ENCODE measurements around the gene DYRK1A.

DYRK1A gene

GRCh38 chr21:37365517-37366481 is 774 bp upstream of the DYRK1A start:
- no peak for DNase-seq

GRCh38 chr21:37367336-37367702 is 746 bp downstream of the DYRK1A start:
- no peak for DNase-seq

DNA sequence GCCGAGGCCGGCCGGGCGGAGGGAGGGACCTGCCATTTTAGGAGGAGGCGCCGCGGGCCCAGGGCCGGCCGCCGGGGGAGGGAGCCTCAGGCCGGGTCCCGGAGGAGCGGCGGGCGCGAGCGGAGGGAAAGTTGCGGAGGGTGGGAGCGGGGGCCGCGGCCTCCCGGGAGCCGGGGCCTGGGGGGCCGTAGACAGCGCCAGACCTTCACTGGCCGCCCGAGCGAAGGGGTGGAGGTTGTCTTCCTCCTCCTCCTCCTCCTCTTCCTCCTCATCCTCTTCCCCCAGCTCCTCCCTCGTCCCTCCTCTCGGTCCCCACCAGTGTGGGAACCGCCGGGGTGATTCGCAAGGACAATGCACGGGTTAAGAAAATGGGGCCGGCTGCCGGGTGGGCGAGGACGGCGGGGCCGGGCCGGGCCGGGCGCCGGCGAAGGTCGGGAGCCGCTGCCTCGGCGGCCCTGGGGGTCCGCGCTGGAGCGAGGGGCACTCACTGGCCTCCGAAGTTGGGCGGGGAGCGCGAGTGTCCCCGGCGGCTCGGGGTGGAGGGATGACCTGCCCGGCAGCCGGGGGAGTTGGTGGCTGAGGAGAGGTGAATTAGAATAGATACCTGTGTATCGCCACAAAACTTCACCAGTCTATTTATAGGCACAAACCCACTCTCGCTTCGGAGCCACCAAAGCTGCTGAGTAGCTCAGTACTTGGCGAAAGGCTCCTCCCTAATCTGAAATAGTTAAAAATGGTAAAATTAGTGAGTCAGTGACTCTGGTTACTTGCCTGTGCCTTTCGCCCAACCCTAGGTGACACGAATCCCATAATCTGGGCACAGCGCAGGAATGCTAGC is 1.3 kb downstream of the DYRK1A start:
- no peak for DNase-seq

DNA sequence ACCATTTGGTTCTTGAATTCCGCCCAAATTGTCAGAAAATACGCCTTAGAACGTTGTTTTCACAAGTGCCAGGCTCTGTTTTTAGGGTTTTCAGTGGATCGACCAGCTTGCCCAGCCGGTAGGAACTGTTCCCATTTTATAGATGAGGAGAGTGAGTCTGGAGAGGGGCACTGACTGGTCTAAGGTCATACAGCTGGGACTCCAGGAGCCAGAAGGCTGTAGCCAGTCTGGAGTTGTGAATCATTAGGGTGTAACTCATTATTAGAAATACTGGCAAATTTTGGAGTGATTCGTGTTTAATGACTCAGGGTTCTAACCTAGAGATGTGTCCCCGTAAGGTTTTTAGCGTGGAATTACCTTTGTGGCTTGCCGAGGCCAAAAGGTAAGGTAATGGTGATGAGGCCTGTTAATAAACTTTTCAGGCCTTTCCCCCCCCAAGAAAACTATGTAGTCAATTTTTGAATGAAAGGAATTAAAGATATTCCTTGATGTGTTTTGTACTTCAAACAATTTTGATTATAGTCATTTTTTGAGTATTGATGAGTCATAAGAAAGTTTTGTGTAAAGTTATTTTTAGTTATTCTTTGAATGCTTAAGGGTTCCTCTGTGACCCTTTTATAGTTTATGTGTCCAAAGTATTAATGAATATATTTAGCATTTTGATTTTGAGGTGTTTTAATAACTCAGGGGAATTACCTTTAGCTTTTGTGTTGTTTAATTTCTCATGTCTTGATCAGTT is 2.1 kb downstream of the DYRK1A start:
- no peak for DNase-seq

DNA sequence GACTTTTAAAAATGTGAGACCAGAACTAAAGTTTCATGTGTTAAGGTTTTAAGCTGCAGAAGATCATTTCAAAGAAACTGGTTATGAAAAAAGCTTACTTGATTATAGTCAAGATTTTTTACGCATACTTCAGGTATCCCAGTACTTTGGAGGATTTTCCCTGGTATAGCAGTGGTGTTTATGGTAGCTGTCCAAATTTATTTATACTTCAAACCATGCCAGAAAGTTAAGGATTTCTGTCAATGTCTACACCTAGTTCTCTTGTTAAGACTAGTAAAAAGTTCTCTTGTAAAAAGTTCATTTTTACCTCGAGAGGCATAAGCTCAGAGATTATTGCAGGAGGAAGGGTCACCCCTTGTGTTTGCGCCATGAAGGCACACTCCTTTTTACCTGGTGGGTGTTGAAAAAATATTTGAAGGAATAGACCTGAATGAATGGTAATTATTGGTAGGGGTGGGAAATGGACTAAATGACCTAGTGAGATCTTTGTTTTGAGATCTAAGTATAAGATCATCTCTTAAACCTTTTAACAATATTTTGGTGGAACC is 2.8 kb downstream of the DYRK1A start:
- DNase-seq, result no peak

DNA sequence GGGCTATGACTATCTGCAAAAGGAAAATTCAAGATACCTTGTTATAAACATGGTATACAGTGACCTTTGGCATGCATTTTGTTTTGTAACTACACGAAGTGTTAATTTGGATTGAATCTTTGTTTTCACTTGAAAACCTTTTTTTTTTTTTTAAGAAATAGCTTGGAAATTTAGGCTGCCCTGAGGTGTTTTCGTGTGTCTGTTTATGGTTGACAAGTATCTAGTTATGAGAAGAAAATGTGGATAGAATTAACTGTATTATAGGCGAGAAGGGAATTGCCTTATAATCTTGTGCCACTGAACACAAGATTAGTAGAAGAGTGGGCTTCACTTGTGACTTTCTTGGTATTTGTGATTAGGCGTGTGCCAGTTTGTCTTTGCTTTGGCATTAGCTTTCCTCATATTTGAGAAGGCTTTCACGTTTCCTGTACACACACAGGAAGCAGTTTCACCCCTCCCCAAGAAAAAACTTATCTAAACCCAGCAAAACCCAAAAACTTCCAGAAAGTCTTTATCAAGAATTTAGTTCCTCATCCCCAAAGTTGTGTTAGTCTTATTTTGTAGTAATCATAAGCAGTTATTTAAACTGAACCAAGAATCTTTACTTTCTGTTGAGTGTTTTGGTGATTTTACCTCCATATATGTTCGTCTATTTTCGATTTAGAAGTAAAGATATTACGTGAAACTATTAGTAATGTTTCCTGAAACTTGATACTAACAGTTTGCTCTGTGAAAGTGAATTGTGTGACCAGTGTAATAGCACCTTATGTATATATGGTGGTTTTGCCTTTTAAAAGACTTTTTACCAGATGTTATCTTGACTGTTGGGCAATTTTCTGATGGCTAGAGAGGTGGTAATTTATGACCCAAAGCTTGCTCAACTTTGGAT is 3.8 kb downstream of the DYRK1A start:
- DNase-seq, result peak; percentile 43

DNA sequence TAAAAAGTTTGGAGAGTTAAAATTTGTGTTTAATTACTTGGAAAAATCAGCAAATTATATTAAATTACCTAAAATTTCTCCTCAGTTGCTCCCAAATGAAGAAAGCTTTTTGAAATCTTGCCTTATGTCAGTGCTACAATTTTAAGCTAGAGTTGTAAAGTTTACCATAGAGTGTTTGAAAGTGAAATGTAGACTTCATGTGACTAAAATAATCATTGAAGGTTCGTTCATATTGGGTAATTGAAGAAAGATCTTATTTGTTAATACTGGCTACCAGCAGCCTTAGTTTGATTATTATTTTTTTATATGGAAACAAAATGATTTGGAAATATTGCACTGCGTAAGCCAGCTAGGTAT is 4.4 kb downstream of the DYRK1A start:
- no peak for DNase-seq

GRCh38 chr21:37372127-37372731 is 5.7 kb downstream of the DYRK1A start:
- no peak for DNase-seq

GRCh38 chr21:37372951-37373350 is 6.4 kb downstream of the DYRK1A start:
- no peak for DNase-seq

GRCh38 chr21:37373539-37373938 is 7.0 kb downstream of the DYRK1A start:
- no peak for DNase-seq

DNA sequence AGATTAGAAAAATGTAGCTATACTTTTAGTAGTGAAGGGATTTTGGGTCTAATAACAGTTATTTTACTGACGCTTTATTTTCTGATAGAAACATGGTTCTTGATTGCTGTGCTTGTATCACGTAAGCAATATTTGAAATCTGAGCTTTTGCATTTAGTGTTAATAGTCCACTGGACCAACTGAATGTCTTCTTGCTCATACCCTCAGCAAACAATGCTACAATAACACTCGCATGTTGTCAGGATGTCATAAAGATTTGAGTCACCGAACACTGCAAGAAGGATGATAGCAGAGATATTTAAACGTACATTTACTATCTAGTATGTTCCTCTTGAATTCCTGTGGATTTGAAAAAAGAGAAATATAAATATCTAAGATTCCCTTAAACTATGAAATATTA is 7.5 kb downstream of the DYRK1A start:
- no peak for DNase-seq

GRCh38 chr21:37375866-37376574 is 9.4 kb downstream of the DYRK1A start:
- DNase-seq, result no peak

DNA sequence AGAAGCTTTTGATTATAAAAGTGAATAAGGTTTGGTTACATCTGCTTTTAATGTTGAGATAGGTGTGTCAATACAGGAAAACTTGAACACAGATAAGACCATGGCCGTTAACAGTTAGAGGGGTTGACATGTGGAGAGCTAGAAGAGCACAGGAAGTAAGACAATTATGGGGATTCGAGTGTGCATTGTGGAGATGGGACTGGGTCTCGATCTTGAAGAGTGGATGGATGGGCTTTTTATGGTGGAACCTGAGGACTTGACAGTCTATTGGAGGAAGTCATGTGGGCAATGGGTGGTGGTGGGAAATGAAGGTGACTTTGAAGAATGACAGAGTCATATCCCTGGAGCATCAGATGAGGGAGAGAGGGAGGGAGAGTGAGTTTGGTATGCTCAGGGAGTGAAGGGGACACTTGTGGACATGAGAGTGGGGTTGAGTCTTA is 12.1 kb downstream of the DYRK1A start:
- DNase-seq, result no peak

GRCh38 chr21:37380349-37381323 is 14.1 kb downstream of the DYRK1A start:
- DNase-seq, result peak; percentile 15

- no peak for DNase-seq
Measured at GRCh38 chr21:37381883-37382585, 15.5 kb downstream of the DYRK1A start.

DNA sequence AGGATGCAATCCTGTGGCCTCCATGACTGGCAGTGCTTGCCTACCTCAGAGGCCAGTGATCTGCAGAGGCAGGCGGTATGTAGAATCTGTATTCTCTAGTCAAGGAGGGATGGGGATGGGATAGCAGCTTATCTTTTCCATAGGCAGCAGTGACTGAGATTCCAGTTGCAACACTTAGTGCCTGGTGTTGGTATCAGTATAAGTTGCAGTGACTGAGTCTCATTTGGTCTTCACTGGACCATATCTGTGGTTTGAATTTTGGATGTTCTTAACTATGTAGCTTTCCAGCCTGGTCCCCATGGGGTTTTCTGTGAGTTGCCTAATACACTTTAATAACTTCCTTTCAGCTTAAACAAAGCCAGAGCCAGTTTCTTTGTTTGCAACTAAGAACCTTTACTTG is 16.5 kb downstream of the DYRK1A start:
- no peak for DNase-seq

GRCh38 chr21:37383784-37384311 is 17.3 kb downstream of the DYRK1A start:
- no peak for DNase-seq

DNA sequence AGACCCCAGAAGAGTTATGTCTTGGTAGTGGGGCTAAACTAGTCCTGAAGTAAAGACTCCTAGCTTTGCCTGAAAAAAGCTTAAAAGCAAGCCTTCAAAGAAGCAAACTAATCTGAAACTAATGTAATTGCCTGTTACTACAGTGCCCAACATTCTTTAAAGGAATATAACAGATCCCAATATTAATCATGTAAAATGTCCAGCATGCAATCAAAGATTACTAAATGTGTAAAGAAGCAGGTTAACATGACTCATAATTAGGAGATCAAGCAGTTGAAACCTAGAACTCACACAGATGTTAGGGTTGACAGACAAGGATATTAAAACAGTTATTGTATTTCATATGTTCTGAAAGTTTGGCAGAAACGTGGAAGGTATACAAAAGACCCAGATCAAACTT is 17.8 kb downstream of the DYRK1A start:
- no peak for DNase-seq

All from DMS 273 treated with DMSO at 0.1 percent for 48 hours (cell line).